KOPT-K1 (cell line): ENCODE measurements around the gene CDCA4.

Source experiments
- H3K27ac ChIP-seq: fragments of 200-600 bp; sonication (generic); 2 replicates; pipeline ENCODE4 v1.5.1; 2016; ENCODE audit warnings: antibody characterized with exemption, mild to moderate bottlenecking, low read depth, low read length; ENCODE audit not compliant: poor library complexity, severe bottlenecking
- H3K36me3 ChIP-seq: fragments of 200-600 bp; sonication (generic); 2 replicates; pipeline ENCODE4 v1.5.1; 2017; ENCODE audit warnings: antibody characterized with exemption, mild to moderate bottlenecking, low read length, moderate library complexity; ENCODE audit not compliant: insufficient read depth
- H3K9me3 ChIP-seq: fragments of 200-600 bp; sonication (generic); 2 replicates; pipeline ENCODE4 v1.5.1; 2017; ENCODE audit warnings: antibody characterized with exemption, low read length, mild to moderate bottlenecking; ENCODE audit not compliant: insufficient read depth, poor library complexity, severe bottlenecking

CDCA4 gene

DNA sequence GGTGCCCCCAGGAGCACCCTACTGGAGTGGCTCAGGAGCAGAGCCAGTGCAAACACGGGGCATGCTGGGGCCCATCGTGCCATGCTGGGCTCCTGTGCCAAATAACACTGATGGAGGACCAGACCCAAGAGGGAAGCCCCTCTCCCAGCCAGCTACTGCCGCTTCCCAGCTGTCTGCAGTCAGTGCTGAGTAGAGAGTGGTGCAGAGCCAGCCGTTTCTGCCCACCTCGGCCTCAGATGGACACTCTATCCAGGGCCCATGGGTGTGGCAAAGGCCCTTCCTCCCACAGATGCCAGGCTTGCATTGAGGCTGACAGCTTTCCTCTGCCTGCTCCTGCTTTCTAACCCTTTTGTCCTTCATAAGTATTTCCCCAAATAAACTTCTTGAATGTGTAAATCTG, 22.1 kb downstream of the CDCA4 start:
- Histone ChIP-seq H3K36me3 (peaks cover 3% of the 10 kb centered on the region; the same call in 1 of the 2 replicates), H3K9me3 (no peaks in the 10 kb centered on the region), H3K27ac (no peak overlapping the region)

DNA sequence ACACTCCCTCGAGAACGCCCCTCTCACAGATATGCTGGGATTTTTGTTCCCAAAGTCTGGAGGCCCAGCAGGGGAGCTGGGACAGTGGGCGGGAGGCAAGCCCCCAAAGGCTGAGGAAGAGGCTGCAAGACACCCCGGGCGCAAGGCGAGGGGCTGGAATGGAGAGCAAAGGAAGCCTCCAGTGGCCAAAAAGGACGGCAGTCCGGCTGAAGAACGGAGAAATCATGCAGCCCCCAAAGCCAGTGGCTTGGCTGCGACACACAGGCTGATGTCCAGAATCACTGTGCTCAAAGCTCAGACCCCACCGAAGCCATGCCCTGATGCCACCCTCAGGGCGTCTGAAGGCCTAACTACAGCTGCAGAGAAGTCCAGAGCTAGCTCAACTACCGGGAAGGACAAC, 24.4 kb downstream of the CDCA4 start:
- H3K9me3 ChIP-seq = no peaks in the 10 kb centered on the region
- no peak overlapping the region for H3K27ac ChIP-seq
- H3K36me3 ChIP-seq = peaks cover 3% of the 10 kb centered on the region; the same call in 1 of the 2 replicates

DNA sequence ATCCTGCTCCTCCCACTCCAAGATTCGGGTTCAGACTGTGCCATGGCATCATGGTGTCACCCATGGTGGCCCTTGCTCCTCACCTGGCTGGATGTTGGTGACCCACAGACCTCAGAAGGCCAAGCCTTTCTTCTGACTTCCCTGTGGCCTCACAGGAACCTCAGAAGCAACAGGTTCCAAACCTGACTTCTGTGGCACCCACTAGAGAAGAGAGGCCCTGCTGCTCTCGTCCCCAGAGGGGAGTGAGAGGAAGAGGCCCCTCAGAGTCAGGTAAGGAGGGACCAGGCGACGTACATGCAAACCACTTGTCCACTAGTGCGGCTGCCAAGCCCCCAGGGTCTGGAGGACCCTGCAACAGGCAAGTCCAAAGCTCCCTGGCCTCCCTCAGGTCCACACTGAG, 24.9 kb downstream of the CDCA4 start:
- no peak overlapping the region for H3K27ac ChIP-seq
- H3K36me3 ChIP-seq = peaks cover 3% of the 10 kb centered on the region; the same call in 1 of the 2 replicates
- no peaks in the 10 kb centered on the region for H3K9me3 ChIP-seq

GRCh38 chr14:104994978-104995377, 25.9 kb downstream of the CDCA4 start:
- no peaks in the 10 kb centered on the region for H3K9me3 ChIP-seq
- H3K27ac ChIP-seq = no peak overlapping the region
- peaks cover 3% of the 10 kb centered on the region; the same call in 1 of the 2 replicates for H3K36me3 ChIP-seq

DNA sequence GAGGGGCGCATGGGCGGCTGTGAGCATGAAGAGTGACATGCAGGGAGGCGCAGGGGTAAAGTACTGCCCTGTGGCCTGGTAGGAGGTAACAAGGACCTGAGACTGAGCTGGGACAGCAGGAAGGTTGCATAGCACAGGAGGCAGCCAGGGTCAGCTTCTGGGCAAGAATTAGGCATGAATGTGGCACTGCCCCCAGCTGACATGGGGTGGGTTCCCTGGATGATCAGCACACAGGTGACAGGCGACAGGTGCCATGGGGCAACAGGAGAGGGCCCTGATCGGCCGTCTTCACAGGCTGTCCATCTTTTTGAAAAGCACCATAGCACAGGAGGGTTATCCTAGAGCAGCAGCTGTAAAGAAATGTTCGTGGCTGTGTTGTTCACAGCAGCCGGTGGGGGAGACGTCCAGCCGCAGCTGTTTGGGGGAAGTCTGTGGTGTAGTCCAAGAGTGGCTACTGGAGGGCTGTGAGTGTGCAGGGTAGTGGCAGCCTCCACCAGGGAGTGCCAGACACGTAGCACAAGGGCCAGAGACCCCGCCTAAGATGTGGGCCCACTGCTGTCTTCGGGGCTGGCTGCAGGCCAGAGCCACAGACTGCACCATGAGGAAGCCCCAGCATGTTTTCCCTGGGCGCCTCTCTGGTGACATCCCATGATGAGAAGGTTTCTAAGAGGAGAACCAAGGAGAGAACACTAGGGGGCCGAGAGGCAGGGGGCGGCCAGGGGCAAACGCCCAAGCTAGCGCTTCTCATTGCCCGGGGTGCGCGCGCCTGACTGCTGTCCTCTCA, 26.9 kb downstream of the CDCA4 start:
- H3K36me3 ChIP-seq = no peaks in the 10 kb centered on the region
- no peaks in the 10 kb centered on the region for H3K9me3 ChIP-seq
- no peak overlapping the region for H3K27ac ChIP-seq

GRCh38 chr14:104993306-104993705, 27.6 kb downstream of the CDCA4 start:
- H3K9me3 ChIP-seq = no peaks in the 10 kb centered on the region
- H3K27ac ChIP-seq = no peak overlapping the region
- no peaks in the 10 kb centered on the region for H3K36me3 ChIP-seq

- H3K9me3 ChIP-seq = no peaks in the 10 kb centered on the region
- no peak overlapping the region for H3K27ac ChIP-seq
- H3K36me3 ChIP-seq = no peaks in the 10 kb centered on the region
Observed at GRCh38 chr14:104992501-104992900, 28.4 kb downstream of the CDCA4 start.

DNA sequence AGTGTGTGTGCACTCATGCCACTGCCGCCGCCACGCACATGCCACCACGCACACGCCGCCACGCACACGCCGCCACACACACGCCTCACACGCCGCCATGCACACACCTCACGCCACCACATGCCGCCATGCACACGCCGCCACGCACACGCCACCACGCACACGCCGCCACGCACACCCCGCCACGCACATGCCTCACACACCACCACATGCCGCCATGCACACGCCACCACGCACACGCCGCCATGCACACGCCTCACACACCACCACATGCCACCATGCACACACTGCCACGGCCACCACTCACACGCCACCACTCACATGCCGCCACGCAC, 29.0 kb downstream of the CDCA4 start:
- Histone ChIP-seq H3K27ac (no peak overlapping the region), H3K9me3 (no peaks in the 10 kb centered on the region), H3K36me3 (no peaks in the 10 kb centered on the region)

- Histone ChIP-seq H3K27ac (no peak overlapping the region), H3K36me3 (no peaks in the 10 kb centered on the region)
Observed at GRCh38 chr14:104989951-104990303, 31.0 kb downstream of the CDCA4 start.

DNA sequence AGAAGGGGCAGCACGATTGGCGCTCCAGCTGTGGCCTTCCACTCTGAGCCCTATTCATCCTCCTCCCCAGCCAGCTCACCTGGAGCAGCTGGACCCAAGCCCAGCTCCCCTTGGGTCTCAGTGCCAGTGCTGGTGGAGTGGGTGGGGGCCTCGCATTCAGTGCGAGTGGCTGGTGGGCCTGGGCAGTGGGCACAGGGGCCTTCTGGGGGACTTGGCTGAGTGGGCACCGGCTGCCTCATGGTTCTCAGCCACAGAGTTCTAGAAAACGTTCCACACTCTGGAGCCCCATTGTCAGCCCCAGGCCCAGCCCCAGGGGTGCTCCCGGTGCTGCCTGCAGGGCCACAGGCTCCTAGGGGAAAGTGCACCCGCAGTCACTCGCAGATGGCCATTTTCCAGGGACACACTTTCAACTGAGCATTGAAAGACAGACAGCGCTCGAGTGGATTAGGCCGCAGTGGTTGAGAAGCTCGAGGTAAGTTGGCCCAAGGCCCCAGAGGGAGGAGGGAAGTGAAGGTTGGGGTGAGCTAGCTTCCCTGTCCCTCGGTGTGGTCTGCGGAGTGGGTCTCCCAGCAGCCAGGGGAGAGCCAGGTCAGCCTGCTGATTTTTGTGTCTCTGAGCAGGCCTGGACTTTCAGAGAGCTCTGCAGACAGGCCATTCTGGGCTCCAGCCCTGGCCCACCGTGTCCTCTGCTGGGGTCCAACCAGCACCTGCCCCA, 31.5 kb downstream of the CDCA4 start:
- Histone ChIP-seq H3K9me3 (no peaks in the 10 kb centered on the region), H3K27ac (no peak overlapping the region)

More at GRCh38 chr14:104989951-104990303, 31.0 kb downstream of the CDCA4 start:
- no peaks in the 10 kb centered on the region for H3K9me3 ChIP-seq

GRCh38 chr14:104986487-104987164, 34.3 kb downstream of the CDCA4 start:
- Histone ChIP-seq H3K9me3 (no peaks in the 10 kb centered on the region), H3K36me3 (no peaks in the 10 kb centered on the region), H3K27ac (no peak overlapping the region)

More for the DNA sequence above, 31.5 kb downstream of the CDCA4 start:
- no peaks in the 10 kb centered on the region for H3K36me3 ChIP-seq

DNA sequence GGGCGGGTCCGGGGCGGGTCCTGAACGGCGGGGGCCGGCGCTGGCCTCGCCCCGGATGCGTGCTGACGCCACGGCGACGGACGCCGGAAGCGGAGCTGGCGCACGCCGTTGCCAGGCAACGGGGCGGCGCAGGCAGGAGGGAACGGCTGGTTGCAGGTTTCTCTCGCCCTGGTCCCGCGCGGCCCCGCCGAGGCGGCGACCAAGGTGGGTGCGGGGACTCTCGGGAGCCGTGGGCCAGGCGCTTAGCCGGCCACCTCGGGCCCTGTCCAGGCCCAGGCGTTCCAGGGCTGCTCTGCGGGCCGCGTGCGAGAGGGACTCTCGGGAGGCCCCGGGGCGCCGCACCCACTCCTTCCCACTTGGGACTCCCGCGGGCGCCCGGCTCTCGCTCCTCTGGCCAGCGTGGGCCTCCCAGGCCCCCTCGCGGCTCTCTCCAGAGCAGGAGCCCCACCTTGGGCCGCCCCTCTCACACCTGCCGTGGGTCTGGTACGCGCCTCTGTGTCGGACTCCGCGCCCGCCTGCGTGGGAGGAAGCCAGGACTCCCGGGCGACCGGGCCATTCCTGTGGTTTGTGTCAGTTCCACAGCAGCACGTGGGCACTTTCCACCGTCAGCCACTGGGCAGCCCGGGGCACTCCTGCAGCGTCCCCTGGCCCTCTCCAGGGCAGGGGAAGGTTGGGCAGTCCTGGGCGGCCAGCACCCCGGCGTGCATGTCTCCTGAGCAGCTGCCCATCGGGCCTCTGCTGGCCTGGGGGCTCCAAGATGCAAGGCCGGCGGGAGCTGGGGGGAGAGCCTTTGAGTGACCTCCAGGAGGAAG, 35.0 kb downstream of the CDCA4 start, which contains the start of gene CLBA1:
Gene CLBA1, plus strand, starts transcription at position 114 of the 812 bp plus-strand sequence. Its CDS starts 644 bp downstream, at position 758.
- no peak within 1 kb of the TSS for H3K27ac ChIP-seq
- H3K9me3 ChIP-seq = no peaks in the 10 kb centered on the region
- H3K36me3 ChIP-seq = no peaks in the 10 kb centered on the region

DNA sequence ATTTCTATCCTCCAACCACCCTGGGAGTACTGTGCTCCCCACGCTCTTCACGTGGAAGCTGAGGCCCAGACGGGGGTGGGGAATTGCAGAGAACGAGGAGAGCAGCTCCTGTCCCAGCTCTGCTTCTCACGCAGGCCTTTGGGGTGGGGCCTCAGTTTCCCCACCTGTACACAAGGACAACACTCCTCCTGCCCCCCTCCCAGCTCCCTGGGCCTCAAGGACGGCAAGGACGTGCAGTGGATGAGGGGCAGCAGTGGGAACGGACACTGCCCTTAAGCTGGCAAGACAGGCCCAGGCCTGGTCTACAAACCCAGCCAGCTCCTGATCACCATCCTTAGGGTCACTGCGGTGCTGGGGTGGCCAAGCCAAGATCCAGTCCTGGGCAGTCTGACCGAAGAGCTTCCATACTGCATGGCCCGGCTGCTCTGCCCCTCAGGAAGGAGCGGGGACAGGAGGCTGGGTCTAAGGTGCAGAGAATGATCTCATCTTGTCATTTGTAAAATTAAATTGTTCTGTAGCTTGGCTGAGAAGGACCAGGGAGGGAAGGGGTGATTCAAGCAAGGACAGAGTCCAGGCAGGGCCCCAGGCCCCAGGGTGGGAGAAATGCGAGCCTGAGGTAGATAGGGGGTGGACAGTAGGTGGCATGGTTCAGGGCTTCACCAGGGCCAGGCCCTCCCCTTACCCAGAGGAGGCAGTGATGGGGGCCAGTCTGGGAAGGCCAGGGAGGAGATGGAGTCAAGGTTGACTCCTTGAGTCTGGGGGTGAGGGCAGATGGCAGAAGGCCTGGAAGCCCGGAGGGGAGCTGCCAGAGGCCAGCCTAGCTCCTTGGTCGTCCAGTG, 36.6 kb downstream of the CDCA4 start:
- no peaks in the 10 kb centered on the region for H3K36me3 ChIP-seq
- H3K27ac ChIP-seq = no peak overlapping the region
- H3K9me3 ChIP-seq = no peaks in the 10 kb centered on the region

- no peaks in the 10 kb centered on the region for H3K9me3 ChIP-seq
- no peak overlapping the region for H3K27ac ChIP-seq
- no peaks in the 10 kb centered on the region for H3K36me3 ChIP-seq
Observed at GRCh38 chr14:104983231-104983721, 37.6 kb downstream of the CDCA4 start.
